ENCODE results near the gene SLC2A5.
"Not testable (repeated sequence)": the region's sequence is repeated elsewhere in the genome, so short reads cannot be mapped to it uniquely, and the experiment has no call there.

Gene SLC2A5

GRCh38 chr1:9069326-9070100, at the start of gene SLC2A5:
Gene SLC2A5 (minus strand): TSS chr1:9069635. CDS start chr1:9069536, 99 bp downstream.
- peak; percentile 64 for DNase-seq

GRCh38 chr1:9118186-9118585, 48.8 kb upstream of the SLC2A5 start:
- DNase-seq = no peak

GRCh38 chr1:9115351-9116205, 46.1 kb upstream of the SLC2A5 start:
- DNase-seq = no peak

GRCh38 chr1:9112961-9113880, 43.8 kb upstream of the SLC2A5 start:
- no peak for DNase-seq

- DNase-seq = no peak
Observed at GRCh38 chr1:9111957-9112356, 42.5 kb upstream of the SLC2A5 start.

GRCh38 chr1:9111357-9111691, 41.9 kb upstream of the SLC2A5 start:
- DNase-seq = no peak

GRCh38 chr1:9110669-9111356, 41.4 kb upstream of the SLC2A5 start:
- peak; percentile 56 for DNase-seq

GRCh38 chr1:9108056-9108665, 38.7 kb upstream of the SLC2A5 start:
- DNase-seq = no peak

GRCh38 chr1:9107136-9107535, 37.7 kb upstream of the SLC2A5 start:
- no peak for DNase-seq

- no peak for DNase-seq
Observed at GRCh38 chr1:9106286-9106685, 36.9 kb upstream of the SLC2A5 start.

GRCh38 chr1:9105336-9105867, 36.0 kb upstream of the SLC2A5 start:
- DNase-seq = no peak

- DNase-seq = peak; percentile 43
Observed at GRCh38 chr1:9101510-9102146, 32.2 kb upstream of the SLC2A5 start.

- no peak for DNase-seq
Observed at GRCh38 chr1:9100471-9101043, 31.1 kb upstream of the SLC2A5 start.

- no peak for DNase-seq
Observed at GRCh38 chr1:9099555-9099954, 30.1 kb upstream of the SLC2A5 start.

- DNase-seq = no peak
Observed at GRCh38 chr1:9097947-9098705, 28.7 kb upstream of the SLC2A5 start.

GRCh38 chr1:9095818-9096217, 26.4 kb upstream of the SLC2A5 start:
- DNase-seq = no peak

- not testable (repeated sequence) for DNase-seq
Observed at GRCh38 chr1:9093996-9094595, 24.7 kb upstream of the SLC2A5 start.

- no peak for DNase-seq
Observed at GRCh38 chr1:9093581-9093980, 24.1 kb upstream of the SLC2A5 start.

GRCh38 chr1:9093091-9093490, 23.7 kb upstream of the SLC2A5 start:
- no peak for DNase-seq

- DNase-seq = no peak
Observed at GRCh38 chr1:9088807-9089206, 19.4 kb upstream of the SLC2A5 start.
